RCC 7860 (cell line): ENCODE measurements around the gene YWHAE.
"Not testable (repeated sequence)": the region's sequence is repeated elsewhere in the genome, so short reads cannot be mapped to it uniquely, and the experiment has no call there.

Source experiments
- DNase-seq: peaks from one replicate; pipeline ENCODE4 v3.0.0-alpha.2; 2015; ENCODE audit warnings: low spot score
- FAIRE-seq: peaks from 2 replicates; lab custom pipeline; 2012; peaks lifted over from hg19 to GRCh38; lab: Jason Lieb, UNC

The YWHAE gene

DNA sequence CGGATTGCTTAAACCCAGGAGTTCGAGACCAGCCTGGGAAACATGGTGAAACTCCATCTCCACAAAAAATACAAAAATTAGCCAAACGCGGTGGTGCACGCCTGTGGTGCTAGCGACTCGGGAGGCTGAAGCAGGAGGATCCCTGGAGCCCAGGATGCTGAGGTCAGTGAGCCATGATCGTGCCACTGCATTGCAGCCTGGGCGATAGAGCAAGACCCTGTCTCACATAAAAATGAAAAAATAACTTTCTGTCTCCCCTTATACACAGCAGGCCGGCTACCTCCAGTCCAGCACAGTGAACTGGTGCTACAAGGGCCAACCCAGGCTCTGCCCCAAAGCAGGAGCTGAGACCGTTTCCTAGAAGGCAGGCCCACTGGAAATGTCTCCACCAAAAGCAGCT lies 59.7 kb downstream of the YWHAE start:
- no peak for DNase-seq
- FAIRE-seq, result no peak

DNA sequence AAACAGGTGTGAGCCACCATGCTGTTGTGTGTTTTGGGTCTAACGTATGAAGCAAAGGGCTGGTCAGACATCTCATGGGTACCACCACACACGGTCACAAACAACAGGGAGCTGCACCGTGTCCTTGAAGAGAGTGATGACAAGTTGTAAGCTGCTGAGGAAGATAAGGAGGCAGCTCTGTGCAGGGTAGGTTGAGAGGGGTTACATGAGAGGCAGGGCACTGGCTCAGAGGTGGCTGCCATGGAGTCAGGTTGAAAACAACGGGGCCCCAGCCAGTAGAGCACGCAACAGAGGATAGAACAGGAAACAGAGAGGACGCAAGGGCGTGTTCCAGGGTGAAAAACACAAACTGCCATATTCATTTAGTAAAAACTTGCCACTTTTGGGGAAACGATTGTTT lies 68.3 kb downstream of the YWHAE start:
- DNase-seq (no peak), FAIRE-seq (no peak)

DNA sequence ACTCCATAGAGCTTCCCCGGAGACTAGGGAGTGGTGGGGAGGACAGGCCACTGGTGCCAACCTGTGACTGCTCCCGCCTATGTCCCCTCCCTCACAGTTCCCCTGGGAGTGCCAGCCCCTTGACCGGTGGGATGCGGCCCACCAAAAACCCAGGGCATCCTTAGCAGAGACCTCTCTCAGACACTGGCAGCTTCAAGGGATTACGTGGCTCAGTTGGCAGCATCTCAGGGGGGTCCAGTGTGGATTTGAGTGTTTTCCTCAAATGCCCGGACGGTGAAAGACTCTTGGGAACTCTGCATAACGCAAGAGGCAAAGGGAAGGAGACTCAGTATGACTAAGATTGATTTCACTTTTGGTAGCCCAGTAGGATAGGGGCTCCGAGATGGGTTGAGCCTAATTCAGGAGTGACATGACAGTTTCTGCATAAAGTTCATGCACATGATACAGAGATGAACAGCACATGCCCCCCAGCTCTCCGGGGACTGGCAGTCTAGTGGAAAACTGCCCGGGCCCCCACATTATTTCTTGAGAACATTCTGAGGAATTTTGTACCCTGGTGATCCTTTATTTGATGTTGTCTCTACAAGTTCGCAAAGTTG lies 70.2 kb downstream of the YWHAE start:
- no peak for DNase-seq
- no peak for FAIRE-seq

DNA sequence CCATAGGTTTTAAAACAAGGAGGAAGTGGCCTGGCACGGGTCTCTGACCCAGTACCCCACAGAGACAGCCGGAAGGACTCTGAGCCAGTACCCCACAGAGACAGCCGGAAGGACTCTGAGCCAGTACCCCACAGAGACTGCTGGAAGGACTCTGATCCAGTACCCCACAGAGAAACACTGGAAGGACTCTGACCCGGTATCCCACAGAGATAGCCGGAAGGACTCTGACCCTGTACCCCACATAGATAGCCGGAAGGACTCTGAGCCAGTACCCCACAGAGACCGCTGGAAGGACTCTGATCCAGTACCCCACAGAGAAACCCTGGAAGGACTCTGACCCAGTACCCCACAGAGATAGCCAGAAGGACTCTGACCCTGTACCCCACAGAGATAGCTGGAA lies 71.6 kb downstream of the YWHAE start:
- no peak for DNase-seq
- FAIRE-seq, result no peak

DNA sequence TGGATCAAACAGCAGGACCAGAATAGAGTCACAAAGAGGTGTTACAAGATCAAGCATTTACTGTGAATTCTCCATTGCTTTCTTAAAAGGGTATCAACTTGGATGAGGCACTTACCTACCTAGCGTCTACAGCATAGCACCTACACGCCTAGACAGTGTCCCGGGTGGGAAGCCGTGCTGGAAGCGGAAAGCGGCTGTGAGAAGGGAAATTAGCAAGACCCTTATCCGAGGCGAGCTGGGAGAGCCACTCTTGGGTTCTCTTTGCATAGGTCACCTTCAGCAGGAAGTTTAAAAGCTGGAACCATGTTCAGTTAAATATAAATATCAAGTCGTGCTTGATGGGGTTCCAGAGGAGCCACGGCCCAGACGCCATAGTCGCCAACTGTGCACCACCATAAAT lies 74.3 kb downstream of the YWHAE start:
- no peak for DNase-seq
- FAIRE-seq, result no peak

DNA sequence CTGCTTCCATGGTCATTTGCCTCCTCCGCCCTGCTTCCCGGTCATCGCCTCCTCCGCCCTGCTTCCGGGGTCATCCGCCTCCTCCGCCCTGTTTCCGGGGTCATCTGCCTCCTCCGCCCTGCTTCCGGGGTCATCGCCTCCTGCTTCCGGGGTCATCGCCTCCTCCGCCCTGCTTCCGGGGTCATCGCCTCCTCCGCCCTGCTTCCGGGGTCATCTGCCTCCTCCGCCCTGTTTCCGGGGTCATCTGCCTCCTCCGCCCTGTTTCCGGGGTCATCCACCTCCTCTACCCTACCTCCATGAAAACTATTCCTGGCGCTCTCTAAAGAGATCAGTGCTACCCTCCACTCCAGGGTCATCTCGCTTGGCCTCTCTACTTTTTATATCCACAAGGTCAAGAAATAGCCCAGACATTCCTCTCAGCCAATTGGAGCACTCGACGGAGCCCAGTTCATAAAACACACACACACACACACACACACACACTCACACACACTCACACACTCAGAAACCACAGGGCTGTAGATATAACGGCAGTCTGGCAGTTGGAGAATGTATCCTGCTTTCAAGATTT lies 75.7 kb downstream of the YWHAE start:
- DNase-seq, result no peak
- FAIRE-seq, result no peak

DNA sequence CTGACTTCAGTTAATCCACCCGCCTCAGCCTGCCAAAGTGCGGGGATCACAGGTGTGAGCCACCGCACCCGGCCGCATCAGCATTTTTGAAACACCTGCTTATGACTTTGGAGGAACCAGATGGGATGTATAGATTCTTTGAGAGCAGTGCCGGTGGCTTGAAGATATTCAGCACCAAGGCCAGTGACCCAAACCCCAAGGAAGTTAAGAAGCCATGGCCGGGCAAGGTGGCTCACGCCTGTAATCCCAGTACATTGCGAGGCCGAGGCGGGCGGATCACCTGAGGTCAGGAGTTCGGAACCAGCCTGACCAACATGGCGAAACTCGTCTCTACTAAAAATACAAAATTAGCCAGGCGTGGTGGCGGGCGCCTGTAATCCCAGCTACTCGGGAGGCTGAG lies 76.7 kb downstream of the YWHAE start:
- no peak for FAIRE-seq
- no peak for DNase-seq

DNA sequence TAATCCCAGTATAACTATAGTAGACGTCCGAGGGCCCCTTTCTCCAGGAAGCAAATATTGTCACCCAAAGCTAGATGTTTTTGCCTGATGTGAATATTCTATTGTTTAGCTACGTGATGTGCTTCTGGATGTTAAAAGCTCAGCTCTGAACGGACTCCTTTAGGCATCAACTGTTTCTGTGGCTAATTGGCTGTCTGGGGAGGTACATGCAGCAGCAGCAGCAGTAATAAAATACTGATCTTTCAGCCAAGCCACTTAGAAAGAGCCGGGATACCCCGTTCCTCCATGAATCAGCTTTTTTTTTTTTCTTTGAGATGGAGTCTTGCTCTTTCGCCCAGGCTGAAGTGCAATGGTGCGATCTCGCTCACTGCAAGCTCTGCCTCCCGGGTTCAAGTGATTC lies 77.5 kb downstream of the YWHAE start:
- FAIRE-seq (no peak), DNase-seq (no peak)

DNA sequence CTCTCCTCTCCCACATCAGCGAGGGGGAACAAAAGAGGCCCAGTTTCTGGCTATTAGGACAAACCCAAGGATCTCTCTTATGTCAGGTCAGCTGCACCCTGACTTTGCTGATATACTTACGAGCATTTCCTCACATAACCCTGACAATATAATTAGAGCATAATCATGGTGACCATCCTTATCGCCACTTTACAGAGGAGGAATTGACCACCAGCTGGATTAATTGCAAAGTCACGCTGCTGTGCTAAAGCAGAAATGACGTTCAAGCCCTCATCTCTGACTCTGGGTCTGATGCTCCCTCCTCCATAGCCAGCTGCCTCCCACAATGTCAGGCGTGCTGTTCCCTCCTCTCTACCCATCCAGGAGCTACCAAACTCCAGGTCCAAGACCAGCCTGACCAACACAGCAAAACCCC lies 78.0 kb downstream of the YWHAE start:
- DNase-seq (no peak), FAIRE-seq (no peak)

DNA sequence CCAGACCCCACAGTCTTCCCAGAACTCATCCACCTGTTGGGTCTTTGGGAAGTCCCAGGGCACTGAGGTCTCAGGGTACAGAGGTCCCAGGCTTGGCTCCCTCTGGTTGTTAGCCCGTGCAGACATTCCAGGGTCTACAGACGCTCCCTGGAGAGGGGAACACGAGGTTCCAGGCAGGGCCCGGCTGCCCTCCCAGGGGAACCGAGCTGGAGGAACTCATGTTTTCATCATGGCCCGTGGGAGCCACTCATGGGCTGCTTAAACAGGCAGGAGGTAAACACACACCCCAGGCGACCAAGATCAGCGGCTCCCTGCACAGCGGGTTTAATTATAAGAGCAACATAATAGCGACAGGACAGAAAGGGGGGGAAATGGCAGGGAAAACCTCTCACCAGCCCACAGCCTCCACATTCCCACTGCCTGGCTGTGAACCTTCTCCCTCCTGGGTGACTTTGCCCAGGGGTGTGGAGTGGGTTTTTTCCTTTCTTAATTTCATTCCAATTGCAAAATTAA lies 84.1 kb downstream of the YWHAE start:
- FAIRE-seq (no peak), DNase-seq (no peak)

DNA sequence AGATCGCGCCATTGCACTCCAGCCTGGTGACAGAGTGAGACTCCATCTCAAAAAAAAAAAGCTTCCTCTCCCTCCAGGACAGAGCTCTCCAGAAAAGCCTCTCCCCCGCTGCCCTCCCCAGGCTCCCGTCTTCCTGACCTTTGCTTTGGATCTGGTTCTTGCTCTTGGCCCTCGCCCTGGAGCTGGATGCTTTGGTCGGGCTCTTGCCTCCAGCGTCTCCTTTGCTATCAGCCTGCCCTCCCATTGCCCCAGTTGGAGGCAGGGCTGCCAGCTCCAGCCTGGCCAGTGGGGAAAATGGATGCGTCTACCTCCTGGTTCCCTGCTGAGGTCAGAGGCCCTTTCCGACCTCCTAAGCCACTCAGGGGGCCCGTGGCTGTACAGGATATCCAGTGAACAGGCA lies 84.6 kb downstream of the YWHAE start:
- DNase-seq (no peak), FAIRE-seq (no peak)

DNA sequence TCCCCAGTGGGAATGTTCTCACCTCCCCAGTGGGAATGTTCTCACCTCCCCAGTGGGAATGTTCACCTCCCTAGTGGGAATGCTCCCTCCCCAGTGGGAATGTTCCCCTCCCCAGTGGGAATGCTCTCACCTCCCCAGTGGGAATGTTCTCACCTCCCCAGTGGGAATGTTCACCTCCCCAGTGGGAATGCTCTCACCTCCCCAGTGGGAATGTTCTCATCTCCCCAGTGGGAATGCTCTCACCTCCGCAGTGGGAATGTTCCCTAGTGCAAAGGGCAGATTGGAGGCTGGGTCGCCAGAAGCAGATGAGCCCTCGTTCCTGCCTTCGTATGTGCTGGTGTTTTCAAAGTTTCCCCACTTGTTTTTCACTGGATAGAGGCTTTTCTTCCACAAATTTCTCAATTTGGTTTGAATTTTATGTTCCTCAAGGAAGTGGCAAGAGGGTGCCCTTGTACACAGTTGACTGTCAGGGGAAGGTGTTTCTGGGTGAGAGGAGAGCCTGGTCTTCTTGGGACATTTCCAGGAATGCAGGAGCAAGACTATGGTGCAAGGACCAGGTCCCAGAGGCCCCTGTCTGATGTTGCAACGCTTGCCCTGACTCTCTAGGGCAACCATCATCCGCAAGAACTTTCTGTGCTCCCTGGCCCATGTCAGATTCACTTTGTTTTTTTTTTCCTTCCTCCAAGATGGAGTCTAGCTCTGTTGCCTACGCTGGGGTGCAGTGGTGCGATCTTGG lies 86.6 kb downstream of the YWHAE start:
- FAIRE-seq (no peak), DNase-seq (no peak)

DNA sequence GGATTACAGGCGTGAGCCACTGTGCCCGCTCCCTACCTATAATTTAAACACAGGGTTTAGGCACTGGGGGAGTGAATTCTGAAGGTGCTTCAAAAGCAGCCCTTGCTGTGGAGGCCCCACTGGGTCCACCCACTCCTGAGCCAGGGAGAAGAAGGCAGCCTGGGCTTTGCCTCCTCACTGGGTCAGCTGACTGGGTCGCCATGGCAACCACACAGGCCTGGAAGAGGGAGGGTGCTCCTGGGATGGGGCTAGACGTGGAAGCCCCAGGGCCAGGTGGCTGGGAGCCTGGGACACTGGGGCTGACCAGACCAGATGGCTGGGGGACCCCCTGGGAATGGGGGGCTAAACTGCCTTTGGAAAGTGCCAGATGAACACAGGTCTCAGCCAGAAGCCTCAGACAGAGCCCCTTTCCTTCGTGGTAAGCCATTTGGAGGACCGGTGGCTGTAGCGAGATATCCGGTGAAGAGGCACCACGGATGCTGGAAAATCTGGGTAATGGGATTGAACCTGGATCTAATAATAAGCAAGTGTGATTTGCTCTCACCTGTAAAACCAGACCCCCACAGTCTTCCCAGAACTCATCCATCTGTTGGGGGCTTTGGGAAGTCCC lies 87.7 kb downstream of the YWHAE start:
- DNase-seq (no peak), FAIRE-seq (no peak)

DNA sequence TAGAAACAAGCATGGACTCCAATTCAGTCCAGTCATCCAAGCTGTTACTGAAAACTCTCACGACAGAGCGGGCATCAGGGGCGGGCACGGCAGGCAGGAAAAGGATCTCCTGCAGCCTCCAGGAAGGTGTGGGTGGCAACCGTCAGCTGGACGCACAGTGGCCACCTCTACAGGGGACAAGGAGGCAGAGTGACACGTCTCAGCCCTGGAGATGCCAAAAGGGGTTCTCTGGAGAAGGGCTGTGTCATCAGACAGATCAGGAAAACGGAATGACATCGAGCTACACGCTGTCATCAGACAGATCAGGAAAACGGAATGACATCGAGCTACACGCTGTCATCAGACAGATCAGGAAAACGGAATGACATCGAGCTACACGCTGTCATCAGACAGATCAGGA lies 92.2 kb downstream of the YWHAE start:
- not testable (repeated sequence) for FAIRE-seq, DNase-seq

DNA sequence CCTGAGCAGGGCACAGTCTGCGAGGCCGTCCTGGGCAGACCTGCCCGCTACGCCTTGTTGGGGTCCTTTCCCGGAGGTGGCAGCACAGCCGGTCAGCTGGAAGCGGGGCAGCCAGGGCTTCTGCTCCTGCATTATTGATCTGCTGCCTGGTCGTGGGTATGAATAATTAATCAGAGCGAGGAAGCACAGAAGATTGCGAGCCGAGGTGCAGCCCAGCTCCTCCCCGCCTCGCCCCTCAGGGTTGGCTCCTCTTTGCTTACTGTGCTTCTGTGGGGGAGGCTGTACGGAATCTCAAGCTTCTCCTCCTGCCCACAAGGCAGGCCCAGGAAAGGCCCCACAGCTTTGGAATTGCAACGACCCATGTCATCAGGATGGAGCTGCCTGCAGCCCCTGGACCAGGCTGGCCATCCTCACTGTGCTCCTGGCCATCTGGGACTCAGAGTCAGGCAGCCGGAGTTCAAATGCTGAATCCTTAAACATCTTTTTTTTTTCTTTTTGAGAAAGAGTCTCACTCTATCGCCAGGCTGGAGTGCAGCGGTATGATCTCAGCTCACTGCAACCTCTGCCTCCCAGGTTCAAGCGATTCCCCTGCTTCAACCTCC lies 95.0 kb downstream of the YWHAE start:
- FAIRE-seq, result no peak

DNA sequence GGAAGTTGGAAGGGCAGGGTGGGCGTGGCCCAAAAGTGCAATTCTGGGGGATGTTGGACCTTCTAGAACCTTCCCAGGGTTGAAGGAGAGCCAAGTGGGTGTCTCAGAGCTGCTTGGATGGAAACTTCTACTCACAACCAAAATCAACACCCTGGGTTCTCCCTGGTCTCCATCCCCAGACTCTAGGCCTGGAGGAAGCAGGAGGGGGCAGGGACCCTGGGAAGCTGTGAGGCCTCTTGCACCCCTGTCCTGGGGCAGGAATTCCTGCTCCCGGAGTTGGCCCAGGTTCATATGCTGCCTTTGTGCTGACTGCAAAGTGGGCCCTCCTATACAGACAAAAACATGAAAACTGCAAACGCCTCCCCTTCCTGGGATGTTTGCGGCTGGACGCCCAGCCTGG lies 95.5 kb downstream of the YWHAE start:
- FAIRE-seq (no peak), DNase-seq (no peak)

More for the DNA sequence above, 95.0 kb downstream of the YWHAE start:
- no peak for DNase-seq

DNA sequence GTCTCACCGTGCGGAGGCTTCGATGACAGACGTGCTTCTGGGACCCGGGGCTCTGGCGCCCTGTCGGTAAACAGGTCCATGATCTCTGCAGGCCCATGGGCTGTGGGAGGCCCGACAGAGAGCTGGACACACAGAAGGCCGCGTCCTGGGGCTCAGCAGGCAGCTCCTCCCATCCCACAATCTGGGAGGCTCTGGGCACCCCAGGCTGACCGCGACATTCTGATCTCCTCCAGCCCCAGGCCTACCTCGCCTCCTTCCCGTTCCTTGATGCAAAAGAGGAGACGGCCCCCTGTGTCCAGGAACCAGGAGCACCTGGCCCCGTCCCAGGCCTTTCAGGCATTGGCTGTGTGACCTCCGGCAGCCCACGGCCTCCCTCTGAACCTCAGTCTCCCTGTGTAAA lies 97.3 kb downstream of the YWHAE start:
- FAIRE-seq (no peak), DNase-seq (no peak)

DNA sequence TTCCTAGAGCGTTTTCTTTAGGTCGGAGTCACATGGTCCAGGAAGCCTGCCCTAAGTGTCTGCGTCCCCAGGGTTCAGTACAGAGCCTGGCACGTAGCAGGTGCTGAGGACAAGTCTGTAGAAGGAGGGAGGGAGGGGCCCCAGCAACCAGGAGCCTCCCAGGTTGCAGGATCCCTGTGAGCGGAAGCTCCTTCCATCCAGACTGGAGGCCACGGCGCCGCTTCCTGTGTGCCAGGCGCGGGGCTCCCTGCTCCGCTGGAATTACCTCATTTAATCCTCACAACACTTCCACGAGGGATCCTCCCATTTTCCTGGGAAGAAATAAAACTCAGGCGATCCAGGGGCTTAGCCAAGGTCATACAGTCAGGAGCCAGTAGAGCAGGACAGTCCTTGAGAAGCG lies 98.5 kb downstream of the YWHAE start:
- no peak for FAIRE-seq
- DNase-seq, result no peak

DNA sequence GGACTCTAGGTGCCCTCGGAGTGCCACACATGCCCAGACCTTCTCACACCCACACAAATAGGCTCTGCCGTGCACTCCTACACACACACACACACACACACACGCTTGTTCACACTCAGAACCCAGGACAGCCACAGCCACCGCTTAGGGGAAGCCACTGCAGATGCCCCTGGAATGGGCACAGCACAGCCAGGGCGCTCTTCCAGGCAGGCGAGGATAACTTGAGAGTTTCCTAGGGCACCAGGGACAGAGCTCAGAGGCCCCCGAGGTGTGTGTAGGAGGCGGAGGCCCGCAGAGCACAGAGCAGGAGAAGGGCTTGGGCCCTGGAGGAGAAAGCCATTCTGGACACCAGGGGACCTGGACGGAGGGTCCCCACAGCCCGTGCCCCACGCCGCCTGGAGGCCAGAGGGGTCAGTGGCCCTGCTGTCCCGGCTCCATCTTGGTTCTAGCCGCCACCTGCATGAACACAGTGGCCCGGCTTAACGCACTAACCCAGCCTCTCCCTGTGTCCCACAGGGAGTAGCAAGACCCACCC lies 99.6 kb downstream of the YWHAE start:
- FAIRE-seq, result no peak
- no peak for DNase-seq

DNA sequence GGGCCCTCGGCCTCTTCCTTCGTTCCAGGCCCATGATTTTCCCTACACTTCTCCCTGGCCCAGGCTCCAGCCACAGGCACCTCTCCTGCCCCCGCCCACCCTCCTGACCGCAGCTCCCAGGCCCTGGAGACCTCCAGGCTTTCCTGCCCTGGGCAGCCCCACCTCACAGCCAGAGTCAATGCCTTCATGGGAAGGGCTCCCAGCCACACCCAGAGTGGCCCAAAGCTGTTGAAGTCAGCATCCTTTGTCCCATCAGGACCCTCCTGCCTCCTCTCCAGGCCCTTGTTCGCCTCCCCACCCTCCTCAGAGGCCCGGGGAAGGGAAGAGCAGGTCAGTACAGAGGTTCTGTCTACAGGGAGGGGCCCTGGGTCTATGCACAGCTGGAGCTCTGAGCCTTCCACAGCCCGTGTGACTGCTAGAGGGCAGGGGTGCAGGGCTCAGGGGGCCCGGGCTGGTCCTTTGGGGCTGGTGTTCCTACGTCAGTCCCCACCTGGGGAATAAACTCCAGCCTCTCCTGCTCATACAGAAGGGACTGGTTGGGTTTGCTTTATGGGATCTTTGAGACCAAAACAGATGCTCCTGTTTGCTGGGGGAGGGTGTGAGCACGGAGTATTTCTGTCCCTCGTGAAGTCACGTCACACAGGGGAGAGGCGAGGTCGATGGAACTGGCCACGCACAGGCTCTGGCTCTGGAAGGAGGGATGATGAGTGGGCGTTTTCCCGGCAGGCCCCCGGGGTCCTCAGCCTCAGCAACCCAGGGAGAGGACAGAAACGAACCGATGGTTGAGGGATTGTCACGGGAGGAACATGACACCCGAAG lies 100.3 kb downstream of the YWHAE start:
- no peak for FAIRE-seq

More for the DNA sequence above, 100.3 kb downstream of the YWHAE start:
- DNase-seq, result no peak
